Uterus (tissue), 4 donors: Measurements from ENCODE around the gene GDF10. TPM values are rescaled to one million over a fixed set of nuclear protein-coding genes. Genes with fewer than 3 reads are reported as not detected.

ENCODE experiments used
- DNase-seq, 2 donors: peaks; one replicate each; pipeline ENCODE4 v3.0.0-alpha.2; 2019 to 2020
- H3K27ac ChIP-seq, 2 donors: fragments of 200-600 bp; sonication (generic); 1 replicate in 1 of 2; 2 replicates in 1 of 2; pipeline ENCODE4 v1.5.1; 2016 to 2018
- H3K27me3 ChIP-seq, 2 donors: fragments of 200-600 bp; sonication (generic); one replicate each; pipeline ENCODE4 v1.5.1; 2018 to 2019; ENCODE audit warnings: control low read depth in 1 of 2
- H3K36me3 ChIP-seq, 2 donors: fragments of 200-600 bp; sonication (generic); one replicate each; pipeline ENCODE4 v1.5.1; 2019; ENCODE audit warnings: control low read depth in 1 of 2
- H3K4me1 ChIP-seq, 2 donors: fragments of 200-600 bp; sonication (generic); one replicate each; pipeline ENCODE4 v1.5.1; 2018 to 2019; ENCODE audit warnings: control low read depth in 1 of 2
- H3K4me3 ChIP-seq, 2 donors: fragments of 200-600 bp; sonication (generic); 1 replicate in 1 of 2; 2 replicates in 1 of 2; pipeline ENCODE4 v1.5.1; 2018 to 2019; ENCODE audit warnings: mild to moderate bottlenecking in 1 of 2
- H3K9me3 ChIP-seq, 2 donors: fragments of 200-600 bp; sonication (generic); one replicate each; pipeline ENCODE4 v1.5.1; 2019; ENCODE audit warnings: control low read depth in 1 of 2
- CTCF ChIP-seq, 4 experiments: fragments of 200-600 bp in 2 of 4; fragments of 450-650 bp in 2 of 4; sonication (generic) in 2 of 4; IDR thresholded peaks; one replicate each; pipeline ENCODE4 v1.5.1; 2016 to 2019; ENCODE audit warnings: antibody characterized with exemption in 4 of 4, mild to moderate bottlenecking in 2 of 4, moderate library complexity in 1 of 4
- POLR2A ChIP-seq, 2 donors: fragments of 450-650 bp; IDR thresholded peaks; one replicate each; pipeline ENCODE4 v1.6.1; 2016; ENCODE audit warnings: antibody characterized with exemption in 2 of 2, mild to moderate bottlenecking in 1 of 2, moderate library complexity in 1 of 2
- intact Hi-C: fragments of 100-400 bp; cut with DNase I; formaldehyde crosslinking; loops from one replicate; pipeline ENCODE4 v1.15.1; 2023; ENCODE audit warnings: low total_unique reads
- total RNA-seq, 4 donors: library from RNA; depleted of rRNA in 3 of 4; stranded (reverse); fragments of >200 nt in 3 of 4; gene quantifications; one replicate each; pipeline versions ENCODE4 v1.1.0 to v1.2.4, GENCODE V29; 2014 to 2023
- donor health status: DM: yes; HTN: yes; CAD: no.

Gene GDF10
- total RNA-seq, 4 donors from 2014 or later = 4.6 to 6.4 TPM; not detected in 2

GRCh38 chr10:47305566-47305965 lies 5.6 kb downstream of the GDF10 start:
- TF ChIP-seq CTCF (IDR thresholded peaks at IDR 0.05) (no peak), POLR2A (IDR thresholded peaks at IDR 0.05) (no peak)
- H3K27me3 ChIP-seq = no peaks in the 10 kb centered on the region
- H3K4me3 ChIP-seq = no peak overlapping the region
- no peaks in the 10 kb centered on the region for H3K4me1 ChIP-seq
- H3K9me3 ChIP-seq = no peaks in the 10 kb centered on the region
- intact Hi-C loops = no loop called here
- no peak overlapping the region for H3K27ac ChIP-seq
- no peak for DNase-seq
- H3K36me3 ChIP-seq = no peaks in the 10 kb centered on the region

- no peak for TF ChIP-seq POLR2A (IDR thresholded peaks at IDR 0.05)
- no peak for TF ChIP-seq CTCF (IDR thresholded peaks at IDR 0.05)
- Histone ChIP-seq H3K36me3 (no peaks in the 10 kb centered on the region), H3K27me3 (no peaks in the 10 kb centered on the region), H3K27ac (no peak overlapping the region), H3K4me3 (no peak overlapping the region), H3K9me3 (no peaks in the 10 kb centered on the region), H3K4me1 (no peaks in the 10 kb centered on the region)
- no peak for DNase-seq
- intact Hi-C loops = no loop called here
Measured at GRCh38 chr10:47306387-47307210, 6.6 kb downstream of the GDF10 start.

- no peak for DNase-seq
- Histone ChIP-seq H3K27ac (no peak overlapping the region), H3K27me3 (no peaks in the 10 kb centered on the region), H3K4me3 (no peak overlapping the region), H3K4me1 (no peaks in the 10 kb centered on the region), H3K9me3 (no peaks in the 10 kb centered on the region), H3K36me3 (no peaks in the 10 kb centered on the region)
- intact Hi-C loops = no loop called here
- TF ChIP-seq POLR2A (IDR thresholded peaks at IDR 0.05) (no peak), CTCF (IDR thresholded peaks at IDR 0.05) (no peak)
Measured at GRCh38 chr10:47307381-47307780, 7.4 kb downstream of the GDF10 start.

- Histone ChIP-seq H3K27ac (no peak overlapping the region), H3K4me3 (no peak overlapping the region), H3K36me3 (no peaks in the 10 kb centered on the region), H3K9me3 (no peaks in the 10 kb centered on the region), H3K4me1 (no peaks in the 10 kb centered on the region), H3K27me3 (no peaks in the 10 kb centered on the region)
- DNase-seq = no peak
- no peak for TF ChIP-seq POLR2A (IDR thresholded peaks at IDR 0.05)
- TF ChIP-seq CTCF (IDR thresholded peaks at IDR 0.05) = no peak
- intact Hi-C loops = no loop called here
Measured at GRCh38 chr10:47308775-47309174, 8.8 kb downstream of the GDF10 start.

- Histone ChIP-seq H3K27ac (no peak overlapping the region), H3K4me1 (no peaks in the 10 kb centered on the region), H3K4me3 (no peak overlapping the region), H3K27me3 (no peaks in the 10 kb centered on the region), H3K9me3 (no peaks in the 10 kb centered on the region), H3K36me3 (no peaks in the 10 kb centered on the region)
- no peak for DNase-seq
- TF ChIP-seq CTCF (IDR thresholded peaks at IDR 0.05) = no peak
- no peak for TF ChIP-seq POLR2A (IDR thresholded peaks at IDR 0.05)
- intact Hi-C loops = no loop called here
Measured at GRCh38 chr10:47309408-47310089, 9.6 kb downstream of the GDF10 start.
